Neural crest cell (in vitro differentiated cells): ENCODE measurements around the gene SYNPO2L. TPM values are rescaled to one million over a fixed set of nuclear protein-coding genes. Genes with fewer than 3 reads are reported as not detected.
"Not testable (repeated sequence)": the region's sequence is repeated elsewhere in the genome, so short reads cannot be mapped to it uniquely, and the experiment has no call there.

Source experiments
- DNase-seq: peaks from one replicate; pipeline ENCODE4 v3.0.0; 2021; ENCODE audit warnings: low read depth, mixed read lengths, low spot score
- H3K27ac Mint-ChIP-seq: one replicate; pipeline ENCODE4 v1.8.0; 2021; ENCODE audit warnings: mild to moderate bottlenecking, mixed read lengths; ENCODE audit not compliant: unreplicated experiment
- H3K27me3 Mint-ChIP-seq: 2 replicates; pipeline ENCODE4 v1.8.0; 2021; ENCODE audit warnings: low read depth, mild to moderate bottlenecking, mixed read lengths
- H3K36me3 Mint-ChIP-seq: 2 replicates; pipeline ENCODE4 v1.8.0; 2021; ENCODE audit warnings: low read depth, mild to moderate bottlenecking, mixed read lengths
- H3K4me1 Mint-ChIP-seq: 2 replicates; pipeline ENCODE4 v1.8.0; 2021; ENCODE audit warnings: mixed read lengths
- H3K4me3 Mint-ChIP-seq: one replicate; pipeline ENCODE4 v1.8.0; 2021; ENCODE audit warnings: mild to moderate bottlenecking, mixed read lengths
- H3K9me3 Mint-ChIP-seq: 2 replicates; pipeline ENCODE4 v1.8.0; 2021; ENCODE audit warnings: mixed read lengths
- long read RNA-seq: library from polyadenylated mRNA; unstranded; transcript quantifications from one replicate; pipeline ENCODE4 v2.0.0, GENCODE V29; 2020
- total RNA-seq: library from RNA; stranded (reverse); gene quantifications from 2 replicates; pipeline ENCODE4 v1.2.1, GENCODE V29; 2021
- TF ChIP-seq, protein P1 (sequence below): fragments of 200-600 bp; sonication (generic); conservative IDR thresholded peaks from 2 replicates; pipeline ENCODE4 v1.5.0; 2021; ENCODE audit warnings: antibody characterized with exemption, mild to moderate bottlenecking

SYNPO2L gene, protein sequence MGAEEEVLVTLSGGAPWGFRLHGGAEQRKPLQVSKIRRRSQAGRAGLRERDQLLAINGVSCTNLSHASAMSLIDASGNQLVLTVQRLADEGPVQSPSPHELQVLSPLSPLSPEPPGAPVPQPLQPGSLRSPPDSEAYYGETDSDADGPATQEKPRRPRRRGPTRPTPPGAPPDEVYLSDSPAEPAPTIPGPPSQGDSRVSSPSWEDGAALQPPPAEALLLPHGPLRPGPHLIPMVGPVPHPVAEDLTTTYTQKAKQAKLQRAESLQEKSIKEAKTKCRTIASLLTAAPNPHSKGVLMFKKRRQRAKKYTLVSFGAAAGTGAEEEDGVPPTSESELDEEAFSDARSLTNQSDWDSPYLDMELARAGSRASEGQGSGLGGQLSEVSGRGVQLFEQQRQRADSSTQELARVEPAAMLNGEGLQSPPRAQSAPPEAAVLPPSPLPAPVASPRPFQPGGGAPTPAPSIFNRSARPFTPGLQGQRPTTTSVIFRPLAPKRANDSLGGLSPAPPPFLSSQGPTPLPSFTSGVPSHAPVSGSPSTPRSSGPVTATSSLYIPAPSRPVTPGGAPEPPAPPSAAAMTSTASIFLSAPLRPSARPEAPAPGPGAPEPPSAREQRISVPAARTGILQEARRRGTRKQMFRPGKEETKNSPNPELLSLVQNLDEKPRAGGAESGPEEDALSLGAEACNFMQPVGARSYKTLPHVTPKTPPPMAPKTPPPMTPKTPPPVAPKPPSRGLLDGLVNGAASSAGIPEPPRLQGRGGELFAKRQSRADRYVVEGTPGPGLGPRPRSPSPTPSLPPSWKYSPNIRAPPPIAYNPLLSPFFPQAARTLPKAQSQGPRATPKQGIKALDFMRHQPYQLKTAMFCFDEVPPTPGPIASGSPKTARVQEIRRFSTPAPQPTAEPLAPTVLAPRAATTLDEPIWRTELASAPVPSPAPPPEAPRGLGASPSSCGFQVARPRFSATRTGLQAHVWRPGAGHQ
- 0.12 and 0.20 TPM in 2 replicates for total RNA-seq
- long read RNA-seq: 0 reads

DNA sequence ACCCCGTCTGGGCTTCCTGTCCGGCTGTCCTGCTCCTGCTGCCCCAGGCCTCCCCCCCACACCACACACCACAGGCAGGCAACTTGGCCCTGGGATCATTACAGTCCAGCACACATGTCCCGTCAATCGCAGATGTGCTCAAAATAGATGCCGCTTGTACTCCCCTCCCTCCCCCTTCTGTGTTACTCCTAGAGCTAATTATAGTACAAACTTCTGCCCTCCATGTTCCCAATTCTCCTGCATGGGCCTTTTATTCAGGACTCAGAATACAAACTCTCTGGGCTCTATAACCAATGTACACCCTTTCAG is at the start of gene SYNPO2L:
TSS of gene SYNPO2L (minus strand) at position 40 of the 309 bp plus-strand sequence. CDS start 107 bp downstream, outside the sequence.
- H3K4me3 Mint-ChIP-seq: no peak within 1 kb of the TSS
- DNase-seq: no peak
- H3K36me3 Mint-ChIP-seq: no peaks in the 10 kb centered on the region
- TF ChIP-seq, protein P1, sequence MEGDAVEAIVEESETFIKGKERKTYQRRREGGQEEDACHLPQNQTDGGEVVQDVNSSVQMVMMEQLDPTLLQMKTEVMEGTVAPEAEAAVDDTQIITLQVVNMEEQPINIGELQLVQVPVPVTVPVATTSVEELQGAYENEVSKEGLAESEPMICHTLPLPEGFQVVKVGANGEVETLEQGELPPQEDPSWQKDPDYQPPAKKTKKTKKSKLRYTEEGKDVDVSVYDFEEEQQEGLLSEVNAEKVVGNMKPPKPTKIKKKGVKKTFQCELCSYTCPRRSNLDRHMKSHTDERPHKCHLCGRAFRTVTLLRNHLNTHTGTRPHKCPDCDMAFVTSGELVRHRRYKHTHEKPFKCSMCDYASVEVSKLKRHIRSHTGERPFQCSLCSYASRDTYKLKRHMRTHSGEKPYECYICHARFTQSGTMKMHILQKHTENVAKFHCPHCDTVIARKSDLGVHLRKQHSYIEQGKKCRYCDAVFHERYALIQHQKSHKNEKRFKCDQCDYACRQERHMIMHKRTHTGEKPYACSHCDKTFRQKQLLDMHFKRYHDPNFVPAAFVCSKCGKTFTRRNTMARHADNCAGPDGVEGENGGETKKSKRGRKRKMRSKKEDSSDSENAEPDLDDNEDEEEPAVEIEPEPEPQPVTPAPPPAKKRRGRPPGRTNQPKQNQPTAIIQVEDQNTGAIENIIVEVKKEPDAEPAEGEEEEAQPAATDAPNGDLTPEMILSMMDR: no peak
- H3K4me1 Mint-ChIP-seq: peaks cover 6% of the 10 kb centered on the region
- no peaks in the 10 kb centered on the region for H3K27me3 Mint-ChIP-seq
- H3K27ac Mint-ChIP-seq: no peak within 1 kb of the TSS
- no peaks in the 10 kb centered on the region for H3K9me3 Mint-ChIP-seq

DNA sequence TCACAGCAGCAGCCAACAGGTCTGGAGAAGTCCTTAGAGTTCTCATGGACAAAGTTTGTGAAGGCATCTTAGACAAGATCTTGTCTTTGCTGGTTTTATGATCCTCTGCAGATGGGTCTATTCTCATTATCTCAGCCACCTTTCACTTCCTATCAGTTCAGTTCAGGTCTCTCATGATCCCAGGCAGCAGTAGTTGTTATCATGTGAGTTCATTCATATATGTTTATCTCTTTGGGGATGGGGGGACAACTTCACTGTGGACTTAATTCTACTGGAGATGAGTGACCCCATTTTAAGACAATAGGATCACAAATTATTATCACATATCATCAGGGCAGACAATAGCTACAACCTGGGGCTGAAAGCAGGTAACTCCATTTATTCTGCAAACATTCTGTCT is 48.1 kb upstream of the SYNPO2L start:
- not testable (repeated sequence) for H3K36me3 Mint-ChIP-seq, DNase-seq, H3K4me3 Mint-ChIP-seq, H3K27ac Mint-ChIP-seq, H3K27me3 Mint-ChIP-seq, H3K9me3 Mint-ChIP-seq, H3K4me1 Mint-ChIP-seq

GRCh38 chr10:73698819-73699218 is 43.0 kb upstream of the SYNPO2L start:
- not testable (repeated sequence) for H3K36me3 Mint-ChIP-seq, DNase-seq, H3K4me3 Mint-ChIP-seq, H3K27me3 Mint-ChIP-seq, H3K4me1 Mint-ChIP-seq, H3K9me3 Mint-ChIP-seq, H3K27ac Mint-ChIP-seq

DNA sequence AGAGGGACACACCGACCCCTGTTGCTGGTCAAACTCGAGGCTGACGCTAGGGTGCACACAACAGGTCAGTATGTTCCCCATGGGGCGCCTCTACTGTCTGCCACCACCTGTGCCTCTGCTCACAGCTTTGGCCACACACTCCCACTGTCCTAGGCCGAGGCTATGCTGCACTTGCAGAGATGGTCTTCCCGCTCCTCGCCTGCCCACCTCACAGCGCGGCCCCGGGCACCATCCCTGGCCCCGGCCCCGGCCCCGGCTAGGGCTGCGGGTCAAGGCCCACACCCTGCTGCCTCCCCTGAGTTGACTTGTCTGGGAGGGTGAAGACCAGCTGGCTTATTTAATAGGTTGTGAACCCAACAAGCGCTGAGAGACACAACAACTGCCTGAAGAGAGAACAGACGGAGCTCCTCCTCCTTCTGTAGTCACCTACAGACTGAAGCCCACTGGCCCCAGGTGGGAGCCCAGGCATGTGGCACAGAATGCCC is 41.9 kb upstream of the SYNPO2L start, which contains the start of gene AGAP5:
TSS of gene AGAP5 (minus strand) at position 435 of the 485 bp plus-strand sequence. CDS start at position 81, 354 bp downstream.
- not testable (repeated sequence) for H3K36me3 Mint-ChIP-seq, H3K9me3 Mint-ChIP-seq, H3K4me1 Mint-ChIP-seq, H3K27ac Mint-ChIP-seq, H3K27me3 Mint-ChIP-seq, DNase-seq, H3K4me3 Mint-ChIP-seq

- H3K27ac Mint-ChIP-seq, DNase-seq, H3K36me3 Mint-ChIP-seq, H3K27me3 Mint-ChIP-seq, H3K9me3 Mint-ChIP-seq, H3K4me1 Mint-ChIP-seq, H3K4me3 Mint-ChIP-seq: not testable (repeated sequence)
Observed at GRCh38 chr10:73695302-73695701, 39.5 kb upstream of the SYNPO2L start.

DNA sequence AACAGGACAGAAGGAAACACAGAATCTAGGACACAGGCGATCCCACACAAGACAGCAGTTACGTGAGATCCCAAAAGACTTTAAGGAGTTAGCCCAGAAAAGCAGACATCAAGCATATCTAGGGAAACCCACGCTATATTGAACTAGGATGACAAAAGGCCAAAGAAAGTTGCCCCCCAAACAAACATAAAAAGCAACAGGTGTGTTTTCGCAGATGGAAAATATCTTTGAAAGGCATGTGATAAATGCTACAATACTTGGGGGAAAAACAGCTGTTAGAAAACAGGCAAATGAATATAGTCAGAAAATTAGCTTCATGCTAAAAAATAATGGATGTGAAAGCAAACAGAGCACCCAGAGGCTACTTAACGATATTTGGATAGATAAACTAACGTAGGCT is 34.9 kb upstream of the SYNPO2L start:
- H3K27ac Mint-ChIP-seq, H3K27me3 Mint-ChIP-seq: not testable (repeated sequence)

GRCh38 chr10:73689596-73689995 is 33.8 kb upstream of the SYNPO2L start:
- H3K27ac Mint-ChIP-seq, H3K4me3 Mint-ChIP-seq, H3K36me3 Mint-ChIP-seq, H3K9me3 Mint-ChIP-seq, H3K27me3 Mint-ChIP-seq, DNase-seq, H3K4me1 Mint-ChIP-seq: not testable (repeated sequence)

More for the DNA sequence above, 34.9 kb upstream of the SYNPO2L start:
- H3K36me3 Mint-ChIP-seq, H3K4me1 Mint-ChIP-seq, DNase-seq, H3K4me3 Mint-ChIP-seq, H3K9me3 Mint-ChIP-seq: not testable (repeated sequence)

- H3K36me3 Mint-ChIP-seq, H3K4me1 Mint-ChIP-seq, H3K27ac Mint-ChIP-seq, H3K4me3 Mint-ChIP-seq, H3K27me3 Mint-ChIP-seq, DNase-seq, H3K9me3 Mint-ChIP-seq: not testable (repeated sequence)
Observed at GRCh38 chr10:73687641-73688040, 31.8 kb upstream of the SYNPO2L start.

GRCh38 chr10:73674546-73674945 is 18.7 kb upstream of the SYNPO2L start:
- not testable (repeated sequence) for H3K27ac Mint-ChIP-seq, H3K36me3 Mint-ChIP-seq, H3K27me3 Mint-ChIP-seq, H3K4me1 Mint-ChIP-seq, H3K9me3 Mint-ChIP-seq, DNase-seq, H3K4me3 Mint-ChIP-seq

DNA sequence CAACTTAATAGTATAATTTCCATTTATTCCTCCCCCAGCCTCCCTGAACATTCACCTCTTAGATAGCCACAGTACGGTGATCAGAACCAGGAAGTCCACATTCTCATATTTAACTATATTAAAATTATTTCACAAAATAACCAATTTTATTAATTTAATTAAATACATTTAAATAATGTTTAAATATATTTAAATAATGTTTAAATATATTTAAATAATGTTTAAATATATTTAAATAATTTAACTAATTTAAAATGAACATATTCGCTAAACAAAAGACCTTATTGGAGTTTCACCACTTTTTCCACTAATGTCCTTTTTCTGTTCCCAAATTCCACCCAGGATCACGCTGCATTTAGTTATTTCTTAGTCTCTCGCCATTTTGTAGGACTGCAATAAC is 12.5 kb upstream of the SYNPO2L start:
- H3K4me3 Mint-ChIP-seq, H3K4me1 Mint-ChIP-seq, H3K36me3 Mint-ChIP-seq, H3K27me3 Mint-ChIP-seq, H3K27ac Mint-ChIP-seq, H3K9me3 Mint-ChIP-seq, DNase-seq: not testable (repeated sequence)

- H3K27me3 Mint-ChIP-seq, DNase-seq, H3K27ac Mint-ChIP-seq, H3K9me3 Mint-ChIP-seq, H3K4me1 Mint-ChIP-seq, H3K36me3 Mint-ChIP-seq, H3K4me3 Mint-ChIP-seq: not testable (repeated sequence)
Observed at GRCh38 chr10:73666153-73666809, 10.5 kb upstream of the SYNPO2L start.

- not testable (repeated sequence) for H3K27me3 Mint-ChIP-seq, H3K36me3 Mint-ChIP-seq
Observed at GRCh38 chr10:73665581-73665980, 9.8 kb upstream of the SYNPO2L start.

More at GRCh38 chr10:73665581-73665980, 9.8 kb upstream of the SYNPO2L start:
- not testable (repeated sequence) for H3K27ac Mint-ChIP-seq, H3K4me3 Mint-ChIP-seq, H3K9me3 Mint-ChIP-seq, DNase-seq, H3K4me1 Mint-ChIP-seq
